Colonic mucosa (tissue), 4 donors: ENCODE data around the gene RENBP. TPM values are rescaled to one million over a fixed set of nuclear protein-coding genes. Genes with fewer than 3 reads are reported as not detected.

Experiments
- DNase-seq: peaks from one replicate; pipeline ENCODE4 v3.0.0-alpha.2; 2020
- H3K27ac ChIP-seq: fragments of 200-600 bp; one replicate; pipeline ENCODE4 v1.8.0; 2021
- H3K27me3 ChIP-seq: fragments of 200-600 bp; one replicate; pipeline ENCODE4 v1.8.0; 2021
- H3K36me3 ChIP-seq: fragments of 200-600 bp; one replicate; pipeline ENCODE4 v1.8.0; 2021
- H3K4me1 ChIP-seq: fragments of 200-600 bp; one replicate; pipeline ENCODE4 v1.8.0; 2021; ENCODE audit warnings: mild to moderate bottlenecking
- H3K4me3 ChIP-seq: fragments of 200-600 bp; one replicate; pipeline ENCODE4 v1.8.0; 2021
- H3K9ac ChIP-seq, 2 donors: one replicate each; pipeline ENCODE4 v1.7.0; 2013; ENCODE audit warnings: control low read depth in 2 of 2, low read depth in 2 of 2, low read length in 2 of 2
- H3K9me3 ChIP-seq: fragments of 200-600 bp; one replicate; pipeline ENCODE4 v1.8.0; 2021
- intact Hi-C: fragments of 100-400 bp; cut with DNase I; formaldehyde crosslinking; loops from one replicate; pipeline ENCODE4 v1.14.1; 2022
- microRNA-seq: library from miRNA; unstranded; fragments of <30 nt; microRNA quantifications from one replicate; pipeline ENCODE4, GENCODE V29; 2019
- total RNA-seq, 2 donors: library from RNA; stranded (reverse); fragmentation: NEBNext Ultra II Directional in 1 of 2; extraction: Animal tissue kit (Norgen Biotek cat#: 25700) in 1 of 2; gene quantifications; one replicate each; pipeline ENCODE4 v1.2.1, GENCODE V29; 2021
- TF ChIP-seq, protein P1 (sequence below): fragments of 200-600 bp; IDR thresholded peaks from one replicate; pipeline ENCODE4 v1.8.0; 2022; ENCODE audit warnings: antibody characterized with exemption, mild to moderate bottlenecking
- donor health status: healthy.
- donor health status: DM: no; HTN: no; CAD: no.
- donor health status: DM: no; HTN: no; CAD: no.

Gene RENBP
- total RNA-seq, 2 donors from 2014 or later: 3.3 to 5.0 TPM

DNA sequence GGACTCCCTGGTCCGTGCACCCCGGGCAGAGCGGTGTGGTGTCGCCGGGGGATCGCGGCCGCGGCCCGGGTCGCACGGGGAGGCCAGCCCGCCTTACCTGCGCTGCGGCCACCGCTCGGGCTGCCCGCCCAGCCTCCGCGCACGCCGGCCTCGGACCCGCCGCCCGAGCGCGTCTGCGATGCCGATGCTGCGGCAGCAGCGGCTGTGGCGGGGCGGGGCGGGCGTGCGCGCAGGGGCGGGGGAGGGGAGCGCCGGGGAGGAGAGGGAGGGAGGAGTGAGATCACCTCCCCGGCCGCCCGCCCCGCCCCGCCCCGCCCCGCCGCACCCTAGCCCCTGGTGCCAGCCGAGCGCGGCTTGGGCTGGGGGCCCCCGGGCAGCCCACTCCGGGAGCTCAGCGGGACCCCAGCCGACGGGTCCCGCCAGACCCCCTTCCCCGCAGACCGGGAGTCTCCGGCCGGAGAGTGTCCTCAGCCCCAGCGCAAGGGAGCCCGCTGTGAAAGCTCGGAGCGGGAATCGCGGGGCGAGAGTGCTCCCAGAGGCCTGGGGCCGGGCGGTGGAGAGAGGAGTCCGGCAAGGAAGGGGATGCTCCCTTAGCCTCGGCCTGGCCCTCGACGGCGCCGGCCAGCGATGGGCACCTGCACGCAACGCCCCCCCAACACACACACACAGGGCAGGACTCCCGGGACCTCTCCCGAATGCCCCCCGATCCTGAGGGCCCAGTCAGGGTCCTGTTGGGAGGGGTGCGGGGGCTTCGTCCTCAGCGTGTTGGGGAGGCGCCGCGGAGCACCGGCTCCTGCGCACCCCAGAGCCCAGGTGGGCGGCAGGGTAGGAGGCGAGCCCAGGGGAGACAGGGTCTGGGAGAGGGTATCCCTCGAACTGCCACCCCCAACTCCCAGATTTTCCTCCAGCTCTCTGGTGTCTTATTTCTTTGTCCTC, 58.2 kb downstream of the RENBP start, which contains the start of gene L1CAM:
TSS of gene L1CAM (minus strand) at position 206 of the 936 bp plus-strand sequence. CDS start 10,337 bp downstream, outside the sequence.
- Histone ChIP-seq H3K27ac (no peak within 1 kb of the TSS), H3K27me3 (peaks cover 39% of the 10 kb centered on the region), H3K4me1 (no peaks in the 10 kb centered on the region), H3K9ac (peak within 1 kb of the TSS in 1 of 2 donors; percentile 26), H3K9me3 (no peaks in the 10 kb centered on the region), H3K36me3 (no peaks in the 10 kb centered on the region), H3K4me3 (no peak within 1 kb of the TSS)
- TF ChIP-seq, protein P1, sequence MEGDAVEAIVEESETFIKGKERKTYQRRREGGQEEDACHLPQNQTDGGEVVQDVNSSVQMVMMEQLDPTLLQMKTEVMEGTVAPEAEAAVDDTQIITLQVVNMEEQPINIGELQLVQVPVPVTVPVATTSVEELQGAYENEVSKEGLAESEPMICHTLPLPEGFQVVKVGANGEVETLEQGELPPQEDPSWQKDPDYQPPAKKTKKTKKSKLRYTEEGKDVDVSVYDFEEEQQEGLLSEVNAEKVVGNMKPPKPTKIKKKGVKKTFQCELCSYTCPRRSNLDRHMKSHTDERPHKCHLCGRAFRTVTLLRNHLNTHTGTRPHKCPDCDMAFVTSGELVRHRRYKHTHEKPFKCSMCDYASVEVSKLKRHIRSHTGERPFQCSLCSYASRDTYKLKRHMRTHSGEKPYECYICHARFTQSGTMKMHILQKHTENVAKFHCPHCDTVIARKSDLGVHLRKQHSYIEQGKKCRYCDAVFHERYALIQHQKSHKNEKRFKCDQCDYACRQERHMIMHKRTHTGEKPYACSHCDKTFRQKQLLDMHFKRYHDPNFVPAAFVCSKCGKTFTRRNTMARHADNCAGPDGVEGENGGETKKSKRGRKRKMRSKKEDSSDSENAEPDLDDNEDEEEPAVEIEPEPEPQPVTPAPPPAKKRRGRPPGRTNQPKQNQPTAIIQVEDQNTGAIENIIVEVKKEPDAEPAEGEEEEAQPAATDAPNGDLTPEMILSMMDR: no peak
- DNase-seq: no peak
- intact Hi-C loops: no loop called here

Small RNA genes lying within 50 kb of the gene (microRNA-seq; reads per million reads assigned to microRNA genes)
- gene MIR3202-1: not detected
- gene MIR3202-2: not detected

Other genes starting within 250 kb of the RENBP start
- 100 to 1,000 TPM; 217 to 295 TPM for gene BCAP31, start 220.3 kb downstream of the RENBP start, total RNA-seq
- gene ABCD1, start 219.8 kb downstream of the RENBP start, total RNA-seq: 10 to 100 TPM; 12.7 to 16.8 TPM
- 1 to 10 TPM in 1 of 2 donors, under 1 TPM in 1; 0.57 to 3.7 TPM for gene PLXNB3, start 180.4 kb downstream of the RENBP start, total RNA-seq
- 1 to 10 TPM in 1 of 2 donors, under 1 TPM in 1; 0.64 to 2.3 TPM for gene SRPK3, start 163.6 kb downstream of the RENBP start, total RNA-seq
- 10 to 100 TPM; 80.6 to 92.6 TPM for gene IDH3G, start 150.3 kb downstream of the RENBP start, total RNA-seq
- 100 to 1,000 TPM; 253 to 377 TPM for gene SSR4, start 150.0 kb downstream of the RENBP start, total RNA-seq
- gene PDZD4, start 114.1 kb downstream of the RENBP start, total RNA-seq: 1 to 10 TPM; 1.5 to 3.2 TPM
- 1 to 10 TPM; 4.3 to 8.8 TPM for gene L1CAM, start 58.5 kb downstream of the RENBP start, total RNA-seq
- under 1 TPM in 1 of 2 donors, not detected in 1; 0.24 TPM for gene AVPR2, start 40.0 kb downstream of the RENBP start, total RNA-seq
- gene ARHGAP4, start 18.4 kb downstream of the RENBP start, total RNA-seq: 10 to 100 TPM; 19.9 to 30.0 TPM
- gene NAA10, start 9.6 kb downstream of the RENBP start, total RNA-seq: 100 to 1,000 TPM in 1 of 2 donors, 10 to 100 TPM in 1; 55.9 to 115 TPM
- 10 to 100 TPM; 36.6 to 80.5 TPM for gene HCFC1, start 27.2 kb upstream of the RENBP start, total RNA-seq
- gene TMEM187, start 28.1 kb upstream of the RENBP start, total RNA-seq: 10 to 100 TPM in 1 of 2 donors, 1 to 10 TPM in 1; 8.7 to 19.2 TPM
- 100 to 1,000 TPM in 1 of 2 donors, 10 to 100 TPM in 1; 66.7 to 148 TPM for gene IRAK1, start 75.3 kb upstream of the RENBP start, total RNA-seq
- 10 to 100 TPM; 28.3 to 29.7 TPM for gene MECP2, start 153.1 kb upstream of the RENBP start, total RNA-seq
- gene OPN1LW, start 199.6 kb upstream of the RENBP start, total RNA-seq: not detected
- gene OPN1MW, start 238.0 kb upstream of the RENBP start, total RNA-seq: not detected